PC-9 (cell line): ENCODE results near the gene DRD1. TPM values are rescaled to one million over a fixed set of nuclear protein-coding genes. Genes with fewer than 3 reads are reported as not detected.

Source experiments
- BruUV-seq: library from RNA; stranded (reverse); fragments of 400-500 nt; replicated peaks from 2 replicates; lab custom pipeline; 2021; lab: Mats Ljungman, UMichigan
- CTCF ChIA-PET: fragments of 300-600 bp; sonication (Branson Sonifier 250); formaldehyde crosslinking; loops from one replicate; lab custom pipeline; 2022; ENCODE audit warnings: antibody characterized with exemption; lab: Charles Lee
- POLR2A ChIA-PET: fragments of 300-600 bp; sonication (Branson Sonifier 250); formaldehyde crosslinking; loops from one replicate; lab custom pipeline; 2022; ENCODE audit warnings: antibody characterized with exemption; ENCODE audit not compliant: unreplicated experiment; lab: Charles Lee
- DNase-seq, 2 experiments: peaks; one replicate each; pipeline versions ENCODE4 v3.0.0 to v3.0.0-alpha.2; 2015 to 2022; ENCODE audit warnings: mixed read lengths in 1 of 2
- H2AFZ ChIP-seq: fragments of 200-600 bp; sonication (generic); 2 replicates; pipeline ENCODE4 v1.8.1; 2017; ENCODE audit warnings: antibody characterized with exemption
- H3F3A ChIP-seq: fragments of 200-600 bp; sonication (generic); 2 replicates; pipeline ENCODE4 v1.8.1; 2017; ENCODE audit warnings: antibody characterized with exemption, mild to moderate bottlenecking, low read depth; ENCODE audit not compliant: insufficient read depth
- H3K27ac ChIP-seq: fragments of 200-600 bp; sonication (generic); 2 replicates; pipeline ENCODE4 v1.6.1; 2016; ENCODE audit warnings: mixed run types
- H3K27me3 ChIP-seq: fragments of 200-600 bp; sonication (generic); 2 replicates; pipeline ENCODE4 v1.6.1; 2016; ENCODE audit warnings: low read depth, mixed run types; ENCODE audit not compliant: insufficient read depth
- H3K36me3 ChIP-seq: fragments of 200-600 bp; sonication (generic); 2 replicates; pipeline ENCODE4 v1.6.1; 2016; ENCODE audit warnings: low read depth, mixed run types
- H3K4me1 ChIP-seq: fragments of 200-600 bp; sonication (generic); replicated peaks from 2 replicates; pipeline ENCODE4 v1.6.1; 2016; ENCODE audit warnings: mixed run types; ENCODE audit not compliant: insufficient read depth
- H3K4me2 ChIP-seq: fragments of 200-600 bp; sonication (generic); 2 replicates; pipeline ENCODE4 v1.6.1; 2017; ENCODE audit warnings: mixed run types
- H3K4me3 ChIP-seq: fragments of 200-600 bp; sonication (generic); 2 replicates; pipeline ENCODE4 v1.6.1; 2016; ENCODE audit warnings: mixed run types
- H3K79me2 ChIP-seq: fragments of 200-600 bp; sonication (generic); 2 replicates; pipeline ENCODE4 v1.6.1; 2017; ENCODE audit warnings: low read depth, mixed run types
- H3K9me2 ChIP-seq: fragments of 200-600 bp; sonication (generic); 2 replicates; pipeline ENCODE4 v1.8.1; 2017; ENCODE audit warnings: mild to moderate bottlenecking; ENCODE audit not compliant: insufficient read depth
- H3K9me3 ChIP-seq: fragments of 200-600 bp; sonication (generic); 2 replicates; pipeline ENCODE4 v1.8.1; 2016; ENCODE audit warnings: low read depth; ENCODE audit not compliant: insufficient read depth
- H4K20me1 ChIP-seq: fragments of 200-600 bp; sonication (generic); 2 replicates; pipeline ENCODE4 v1.8.1; 2017; ENCODE audit not compliant: insufficient read depth
- EZH2 ChIP-seq: fragments of 200-600 bp; sonication (generic); IDR thresholded peaks from 2 replicates; pipeline ENCODE4 v1.8.0; 2017; ENCODE audit warnings: antibody characterized with exemption, low read depth
- intact Hi-C: fragments of 100-400 bp; cut with micrococcal nuclease; formaldehyde crosslinking; loops from one replicate; pipeline ENCODE4 v1.10.0; 2022; ENCODE audit not compliant: unreplicated experiment
- total RNA-seq: library from RNA; stranded (reverse); gene quantifications from 2 replicates; pipeline ENCODE4 v1.2.3, GENCODE V29; 2021
- TF ChIP-seq, protein P1 (sequence below): fragments of 200-600 bp; sonication (generic); conservative IDR thresholded peaks from 2 replicates; pipeline ENCODE4 v1.6.1; 2017; ENCODE audit warnings: mixed run types, antibody characterized with exemption, mild to moderate bottlenecking, moderate library complexity

Gene DRD1
- total RNA-seq, 1 experiment from 2014 or later = not detected

DNA sequence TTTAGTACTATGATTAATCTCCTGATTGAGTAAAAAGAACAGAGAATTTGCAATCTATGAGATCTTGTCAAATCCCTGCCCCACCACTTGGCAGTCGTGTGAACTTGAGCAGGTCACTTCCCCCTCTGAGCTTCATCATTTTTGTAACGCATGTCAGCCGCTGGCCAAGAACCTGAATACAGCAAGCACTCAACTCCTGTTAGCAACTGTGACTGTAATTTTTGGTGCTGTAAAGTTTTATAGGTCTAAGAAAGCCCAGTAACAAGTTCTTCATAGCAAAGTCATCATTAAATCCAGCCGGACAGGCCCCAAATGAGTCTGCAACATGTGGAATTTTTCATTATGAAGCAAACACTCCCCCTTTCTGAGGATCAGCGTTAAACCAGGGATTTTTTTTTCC, 49.4 kb downstream of the DRD1 start:
- H3K27me3 ChIP-seq = peaks cover 8% of the 10 kb centered on the region; the same call in 1 of the 2 replicates
- TF ChIP-seq, protein P1, sequence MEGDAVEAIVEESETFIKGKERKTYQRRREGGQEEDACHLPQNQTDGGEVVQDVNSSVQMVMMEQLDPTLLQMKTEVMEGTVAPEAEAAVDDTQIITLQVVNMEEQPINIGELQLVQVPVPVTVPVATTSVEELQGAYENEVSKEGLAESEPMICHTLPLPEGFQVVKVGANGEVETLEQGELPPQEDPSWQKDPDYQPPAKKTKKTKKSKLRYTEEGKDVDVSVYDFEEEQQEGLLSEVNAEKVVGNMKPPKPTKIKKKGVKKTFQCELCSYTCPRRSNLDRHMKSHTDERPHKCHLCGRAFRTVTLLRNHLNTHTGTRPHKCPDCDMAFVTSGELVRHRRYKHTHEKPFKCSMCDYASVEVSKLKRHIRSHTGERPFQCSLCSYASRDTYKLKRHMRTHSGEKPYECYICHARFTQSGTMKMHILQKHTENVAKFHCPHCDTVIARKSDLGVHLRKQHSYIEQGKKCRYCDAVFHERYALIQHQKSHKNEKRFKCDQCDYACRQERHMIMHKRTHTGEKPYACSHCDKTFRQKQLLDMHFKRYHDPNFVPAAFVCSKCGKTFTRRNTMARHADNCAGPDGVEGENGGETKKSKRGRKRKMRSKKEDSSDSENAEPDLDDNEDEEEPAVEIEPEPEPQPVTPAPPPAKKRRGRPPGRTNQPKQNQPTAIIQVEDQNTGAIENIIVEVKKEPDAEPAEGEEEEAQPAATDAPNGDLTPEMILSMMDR = no peak
- no peak for TF ChIP-seq EZH2
- no peaks in the 10 kb centered on the region for H3K4me1 ChIP-seq
- CTCF ChIA-PET = no interaction called here
- H3K9me3 ChIP-seq = no peaks in the 10 kb centered on the region
- intact Hi-C loops = no loop called here
- H3F3A ChIP-seq = no peaks in the 10 kb centered on the region
- H3K36me3 ChIP-seq = no peaks in the 10 kb centered on the region
- H4K20me1 ChIP-seq = no peaks in the 10 kb centered on the region
- POLR2A ChIA-PET = no interaction called here
- H3K4me2 ChIP-seq = no peak overlapping the region
- H3K9me2 ChIP-seq = no peaks in the 10 kb centered on the region
- no peaks in the 10 kb centered on the region for H3K79me2 ChIP-seq
- DNase-seq = no peak
- no peak overlapping the region for H3K27ac ChIP-seq
- H2AFZ ChIP-seq = no peak overlapping the region
- no TSS peak for BruUV-seq
- no peak overlapping the region for H3K4me3 ChIP-seq

DNA sequence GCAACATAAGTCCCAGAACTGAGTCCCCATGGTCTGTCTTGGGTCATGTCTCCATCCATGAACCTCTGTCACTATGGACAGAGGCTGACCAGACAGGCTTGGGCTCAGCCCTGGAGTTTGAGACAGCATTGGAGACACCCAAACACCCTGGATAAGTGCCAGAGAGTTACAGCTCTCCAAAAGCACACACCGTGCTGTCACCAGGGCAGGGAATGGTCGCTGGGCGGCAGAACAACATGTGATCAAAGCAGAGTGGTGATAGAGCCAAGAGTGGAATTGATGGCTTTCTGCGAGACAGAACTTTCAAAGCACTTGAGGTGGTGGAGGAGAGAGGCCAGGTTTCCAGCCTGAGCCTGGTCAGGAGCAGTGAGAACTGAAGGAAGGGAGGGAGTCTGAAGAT, 50.1 kb downstream of the DRD1 start:
- TF ChIP-seq, protein P1 = no peak
- TF ChIP-seq EZH2 = no peak
- Histone ChIP-seq H3F3A (no peaks in the 10 kb centered on the region), H3K4me2 (no peak overlapping the region), H4K20me1 (no peaks in the 10 kb centered on the region), H3K27me3 (peaks cover 8% of the 10 kb centered on the region; the same call in 1 of the 2 replicates), H3K4me1 (no peaks in the 10 kb centered on the region), H3K4me3 (no peak overlapping the region), H3K79me2 (no peaks in the 10 kb centered on the region), H2AFZ (no peak overlapping the region), H3K36me3 (no peaks in the 10 kb centered on the region), H3K27ac (no peak overlapping the region), H3K9me3 (no peaks in the 10 kb centered on the region), H3K9me2 (no peaks in the 10 kb centered on the region)
- ChIA-PET POLR2A (no interaction called here), CTCF (no interaction called here)
- no TSS peak for BruUV-seq
- DNase-seq = no peak
- intact Hi-C loops = no loop called here

GRCh38 chr5:175392236-175392635, 51.7 kb downstream of the DRD1 start:
- no peaks in the 10 kb centered on the region for H3F3A ChIP-seq
- no peak overlapping the region for H3K4me3 ChIP-seq
- peaks cover 4% of the 10 kb centered on the region; the same call in 1 of the 2 replicates for H3K27me3 ChIP-seq
- no peak overlapping the region for H3K27ac ChIP-seq
- H3K79me2 ChIP-seq = no peaks in the 10 kb centered on the region
- intact Hi-C loops = no loop called here
- no peak overlapping the region for H3K4me2 ChIP-seq
- H3K36me3 ChIP-seq = no peaks in the 10 kb centered on the region
- DNase-seq = no peak
- ChIA-PET CTCF (no interaction called here), POLR2A (no interaction called here)
- TF ChIP-seq, protein P1 = no peak
- TF ChIP-seq EZH2 = no peak
- H3K4me1 ChIP-seq = no peaks in the 10 kb centered on the region
- H3K9me2 ChIP-seq = no peaks in the 10 kb centered on the region
- no TSS peak for BruUV-seq
- H2AFZ ChIP-seq = no peak overlapping the region
- no peaks in the 10 kb centered on the region for H3K9me3 ChIP-seq
- H4K20me1 ChIP-seq = no peaks in the 10 kb centered on the region
